Measurements from ENCODE around the gene GPR84. TPM values are rescaled to one million over a fixed set of nuclear protein-coding genes. Genes with fewer than 3 reads are reported as not detected.

Gene GPR84
- total and polyA plus RNA-seq, 2 of the 8 experiments (the other 6 are each of a cell fraction or from before 2014, with no cell fraction given): 0.09 TPM; not detected in 1

- Histone ChIP-seq H2BK5ac (ENCODE audit: low read depth, low read length) (no peak overlapping the region), H2AK5ac (ENCODE audit: low read depth, low read length) (no peak overlapping the region), H3K14ac (ENCODE audit: insufficient read length) (no peak overlapping the region), H3K4me3 (ENCODE audit: extremely low read depth in 1 of 4, insufficient read depth in 2 of 4, low read depth in 3 of 4, low read length in 4 of 4) (no peak overlapping the region), H3K27me3 (replicated peaks in 1 of 4; ENCODE audit: control insufficient read depth in 3 of 4, extremely low read depth in 1 of 4, insufficient read depth in 3 of 4, low read length in 3 of 4) (no peaks in the 10 kb centered on the region), H2BK120ac (replicated peaks; ENCODE audit: low read depth, low read length) (no peak overlapping the region), H3K23me2 (ENCODE audit: low read depth, low read length) (peaks cover under 1% of the 10 kb centered on the region; the same call in 1 of the 2 replicates), H3K9ac (replicated peaks in 1 of 4; ENCODE audit: extremely low read depth in 1 of 4, low read depth in 3 of 4, low read length in 3 of 4) (no peak overlapping the region), H2BK12ac (ENCODE audit: low read depth, low read length) (no peak overlapping the region), H3K4me1 (replicated peaks in 1 of 4; ENCODE audit: control insufficient read depth in 3 of 4, insufficient read depth in 4 of 4, low read length in 3 of 4) (peaks cover 0 to 9% (median 3%) of the 10 kb centered on the region in 4 experiments; a peak in 2 of 7 replicates), H4K8ac (ENCODE audit: extremely low read depth, insufficient read depth, low read length) (no peak overlapping the region), H2AFZ (ENCODE audit: low read length) (no peak overlapping the region), H3K23ac (ENCODE audit: insufficient read length) (no peak overlapping the region), H3K79me2 (ENCODE audit: control insufficient read depth in 1 of 2, insufficient read depth in 2 of 2, low read length in 2 of 2) (peaks cover 0 to 2% of the 10 kb centered on the region in 2 experiments; a peak in 2 of 4 replicates), H2BK15ac (ENCODE audit: low read length) (no peak overlapping the region), H3K56ac (replicated peaks; ENCODE audit: insufficient read length, low read depth, low read length) (no peak overlapping the region), H2BK20ac (ENCODE audit: low read length) (no peak overlapping the region), H3K36me3 (ENCODE audit: control insufficient read depth in 2 of 4, insufficient read depth in 4 of 4, low read length in 3 of 4) (no peaks in the 10 kb centered on the region; a peak in 1 of 8 replicates), H4K5ac (ENCODE audit: insufficient read length, low read depth, low read length) (no peak overlapping the region), H4K91ac (replicated peaks; ENCODE audit: insufficient read length, low read length) (no peak overlapping the region), H3K18ac (ENCODE audit: extremely low read depth, low read length) (no peak overlapping the region), H3K79me1 (ENCODE audit: low read depth, low read length) (peaks cover under 1% of the 10 kb centered on the region; the same call in 1 of the 2 replicates), H4K20me1 (replicated peaks in 1 of 2; ENCODE audit: control insufficient read depth in 1 of 2, insufficient read depth in 2 of 2, low read length in 2 of 2) (peaks cover 0 to 3% of the 10 kb centered on the region in 2 experiments), H3K4ac (replicated peaks; ENCODE audit: insufficient read length, low read depth, low read length) (no peak overlapping the region), H3K9me3 (ENCODE audit: insufficient read depth in 2 of 2, low read depth in 1 of 2, low read length in 1 of 2) (no peaks in the 10 kb centered on the region), H3K27ac (ENCODE audit: low read depth, low read length) (no peak overlapping the region), H3K4me2 (ENCODE audit: insufficient read depth in 1 of 2, low read depth in 2 of 2, low read length in 2 of 2) (no peak overlapping the region)
- 100% methylated on average over 3 of the region's 3 CpGs; no CpG with 5 or more reads in 1 of the 2 experiments for WGBS, 2 experiments (ENCODE audit: extremely low coverage in 1 of 2, insufficient coverage in 1 of 2, insufficient read length in 1 of 2, insufficient replicate concordance in 2 of 2, low coverage in 1 of 2, low lambda C conversion rate in 2 of 2, missing lambda C conversion rate in 1 of 2)
- CTCF ChIA-PET (ENCODE audit: partially characterized antibody): interaction anchor here (1.0 to 34.6 kb wide), 10 partner anchors 11 to 101 kb away, joined by 3 to 618 read pairs (median 6); partner anchors contain the start of gene NFE2
- POLR2A ChIA-PET (ENCODE audit: partially characterized antibody): interaction anchor here (1.0 to 16.2 kb wide), 6 partner anchors 10 to 76 kb away, joined by 3 to 166 read pairs (median 79); partner anchors contain the start of genes CBX5 and HNRNPA1
- FAIRE-seq (no peak), DNase-seq (ENCODE audit: low read depth in 1 of 2, low spot score in 2 of 2) (no peak)
- TF ChIP-seq TBP (IDR thresholded peaks at IDR 0.05; ENCODE audit: low read depth, low read length) (no peak), E2F6 (IDR thresholded peaks at IDR 0.05) (no peak), SAP30 (IDR thresholded peaks at IDR 0.05; ENCODE audit: insufficient read depth, insufficient replicate concordance, low read length) (no peak), SP2 (IDR thresholded peaks at IDR 0.05; ENCODE audit: low read length) (no peak), TAF1 (IDR thresholded peaks at IDR 0.05; ENCODE audit: low read depth, low read length) (no peak), RXRA (IDR thresholded peaks at IDR 0.05; ENCODE audit: insufficient read depth, low read depth, low read length) (no peak), FOSL1 (IDR thresholded peaks at IDR 0.05; ENCODE audit: insufficient read depth, low read depth, low read length) (no peak), USF2 (IDR thresholded peaks at IDR 0.05; ENCODE audit: low read length) (no peak), ZNF274 (IDR thresholded peaks at IDR 0.05; ENCODE audit: borderline replicate concordance, extremely low read depth, low read length) (no peak), RNF2 (IDR thresholded peaks at IDR 0.05; ENCODE audit: borderline replicate concordance, low read depth, low read length, missing control alignments, poor library complexity, severe bottlenecking) (no peak), POLR2AphosphoS5 (IDR thresholded peaks at IDR 0.05; ENCODE audit: low read depth, low read length) (no peak), CEBPB (IDR thresholded peaks at IDR 0.05; ENCODE audit: low read depth, low read length) (no peak)
These were observed 33.8 kb downstream of the GPR84 start for GRCh38 chr12:54330442-54330841.

Data from H1 (cell line).